GM19043 (cell line): ENCODE results near the gene ARRB1.
"Not testable (repeated sequence)": the region's sequence is repeated elsewhere in the genome, so short reads cannot be mapped to it uniquely, and the experiment has no call there.

Experiments used
- ATAC-seq: cut with Tn5 transposase; IDR thresholded peaks from one replicate; pipeline ENCODE4 v1.9.1; 2021; ENCODE audit warnings: low read depth; ENCODE audit not compliant: unreplicated experiment

ARRB1 gene

GRCh38 chr11:75277991-75278790 is 73.3 kb downstream of the ARRB1 start:
- ATAC-seq = no peak

GRCh38 chr11:75277211-75277805 is 74.2 kb downstream of the ARRB1 start:
- no peak for ATAC-seq

GRCh38 chr11:75276686-75277085 is 74.8 kb downstream of the ARRB1 start:
- ATAC-seq = no peak

- ATAC-seq = no peak
Observed at GRCh38 chr11:75276186-75276585, 75.3 kb downstream of the ARRB1 start.

- ATAC-seq = no peak
Observed at GRCh38 chr11:75275581-75275980, 75.9 kb downstream of the ARRB1 start.

GRCh38 chr11:75274716-75275115 is 76.7 kb downstream of the ARRB1 start:
- not testable (repeated sequence) for ATAC-seq

GRCh38 chr11:75273411-75274391 is 77.8 kb downstream of the ARRB1 start:
- no peak for ATAC-seq

DNA sequence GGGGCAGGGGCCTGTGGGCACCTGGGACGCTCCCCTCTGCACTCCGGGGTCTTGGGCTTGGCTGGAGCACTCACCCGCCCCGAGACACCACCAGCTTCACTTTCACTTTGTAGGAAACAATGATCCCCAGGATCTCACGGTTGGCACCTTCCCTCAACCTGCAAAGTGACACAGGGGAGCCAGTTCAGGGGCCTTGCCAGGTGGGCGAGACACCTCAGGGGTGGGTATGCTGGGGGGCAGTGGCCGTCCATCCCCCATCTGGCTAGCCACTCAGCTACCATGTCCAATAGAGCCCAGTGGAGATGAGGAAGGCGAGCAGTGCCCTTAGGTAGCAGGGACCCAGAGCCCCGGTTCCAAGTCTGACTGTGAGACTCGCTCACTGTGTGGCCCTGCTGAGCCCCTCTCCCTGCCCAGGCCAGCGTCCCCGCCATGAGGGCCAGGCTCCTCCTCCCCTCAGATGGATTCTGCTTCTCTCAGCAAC is 78.6 kb downstream of the ARRB1 start:
- no peak for ATAC-seq

- no peak for ATAC-seq
Observed at GRCh38 chr11:75272391-75272790, 79.1 kb downstream of the ARRB1 start.

GRCh38 chr11:75271730-75272129 is 79.7 kb downstream of the ARRB1 start:
- no peak for ATAC-seq

DNA sequence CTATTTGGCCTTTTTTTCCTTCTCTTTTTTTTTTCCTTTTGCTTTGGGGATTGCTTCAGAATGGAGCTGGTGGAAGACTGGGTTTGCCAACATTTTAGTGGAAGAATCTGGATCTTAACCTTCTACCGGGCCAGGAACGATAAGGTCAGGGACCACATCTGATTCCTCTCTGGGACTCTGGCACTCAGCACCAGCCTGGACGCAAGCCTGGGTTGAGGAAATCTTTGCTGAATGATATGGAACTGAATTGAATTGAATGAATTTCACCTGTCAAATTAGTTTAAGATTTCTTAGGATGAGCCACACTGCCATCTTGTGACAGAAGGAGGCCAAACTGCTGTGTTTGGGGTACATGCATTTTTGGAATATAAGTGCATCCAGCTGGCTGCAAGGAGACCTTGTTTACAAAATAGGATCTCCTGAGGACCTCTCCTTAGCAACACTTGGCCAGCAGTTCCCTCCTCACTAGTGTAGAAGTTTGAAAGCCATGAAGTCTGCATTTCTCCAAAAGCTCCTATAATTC is 80.5 kb downstream of the ARRB1 start:
- no peak for ATAC-seq

- ATAC-seq = no peak
Observed at GRCh38 chr11:75269896-75270295, 81.6 kb downstream of the ARRB1 start.

DNA sequence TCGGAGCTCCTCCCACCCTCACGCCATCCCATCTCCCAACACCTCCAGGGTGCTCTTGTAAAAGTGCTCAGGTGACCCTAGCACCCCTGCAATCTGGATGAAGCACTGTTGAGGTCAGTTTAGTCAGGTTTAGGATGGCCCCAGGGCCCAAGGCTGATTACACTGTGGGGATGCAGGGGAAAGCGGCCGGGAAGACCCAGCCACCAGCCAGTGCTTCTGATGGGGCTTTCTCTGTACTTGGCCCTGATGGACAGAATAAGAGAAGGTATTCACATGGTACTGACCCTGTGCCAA is 82.1 kb downstream of the ARRB1 start:
- ATAC-seq = no peak

GRCh38 chr11:75268626-75269366 is 82.7 kb downstream of the ARRB1 start:
- ATAC-seq = no peak

- no peak for ATAC-seq
Observed at GRCh38 chr11:75267171-75267970, 84.1 kb downstream of the ARRB1 start.

DNA sequence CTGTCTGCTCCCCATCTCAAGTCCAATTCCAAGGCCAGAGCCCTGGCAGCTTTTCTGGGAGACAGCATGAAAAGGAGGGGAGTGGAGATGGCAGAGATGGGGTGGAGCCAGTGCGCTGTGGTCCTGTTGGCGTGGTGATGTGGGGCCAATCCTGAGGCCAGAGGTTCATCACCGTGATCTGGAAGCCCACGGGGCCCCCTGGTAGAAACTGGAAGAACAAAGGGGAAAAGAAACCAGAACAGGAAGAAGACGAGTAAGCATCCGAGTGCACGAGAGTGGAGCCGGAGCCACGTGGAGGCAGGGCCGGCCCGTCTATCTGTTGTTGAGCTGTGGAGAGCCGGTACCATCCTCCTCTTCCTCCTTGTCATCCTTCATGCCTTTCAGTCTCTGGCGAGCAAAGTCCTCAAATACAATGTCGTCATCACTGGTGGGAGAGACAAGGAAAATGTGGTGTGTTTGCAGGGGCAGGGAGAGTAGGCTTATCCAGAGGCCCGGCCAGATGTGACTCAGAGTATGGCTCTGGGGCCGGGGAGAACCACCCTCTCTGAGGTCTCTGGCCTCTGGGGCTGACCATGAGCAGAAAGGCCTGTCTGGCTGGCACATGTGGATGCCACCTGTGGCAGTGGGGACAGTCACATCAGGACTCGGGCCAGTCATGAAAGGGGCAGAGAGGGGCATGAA is 85.5 kb downstream of the ARRB1 start:
- ATAC-seq = no peak

GRCh38 chr11:75264971-75265370 is 86.5 kb downstream of the ARRB1 start:
- ATAC-seq = no peak

DNA sequence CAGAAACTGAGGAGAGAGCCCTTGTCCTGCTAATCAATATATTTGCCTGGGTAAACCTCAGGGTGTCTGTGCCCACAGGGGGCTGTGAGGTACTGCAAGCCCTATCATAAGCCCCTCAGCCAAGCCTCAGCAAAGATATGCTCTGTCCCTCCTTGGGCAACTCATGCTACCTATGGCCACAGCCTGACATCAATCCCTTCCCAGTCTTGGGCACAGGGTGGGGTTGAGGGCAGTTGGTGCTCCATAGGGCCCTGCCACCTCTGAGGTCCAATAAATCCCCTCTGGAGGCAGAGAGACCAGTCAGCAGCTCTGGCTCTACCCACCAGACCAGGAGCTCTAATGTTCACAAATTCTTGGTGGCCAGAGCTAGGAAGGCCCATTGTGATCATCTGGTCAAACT is 87.1 kb downstream of the ARRB1 start:
- no peak for ATAC-seq

DNA sequence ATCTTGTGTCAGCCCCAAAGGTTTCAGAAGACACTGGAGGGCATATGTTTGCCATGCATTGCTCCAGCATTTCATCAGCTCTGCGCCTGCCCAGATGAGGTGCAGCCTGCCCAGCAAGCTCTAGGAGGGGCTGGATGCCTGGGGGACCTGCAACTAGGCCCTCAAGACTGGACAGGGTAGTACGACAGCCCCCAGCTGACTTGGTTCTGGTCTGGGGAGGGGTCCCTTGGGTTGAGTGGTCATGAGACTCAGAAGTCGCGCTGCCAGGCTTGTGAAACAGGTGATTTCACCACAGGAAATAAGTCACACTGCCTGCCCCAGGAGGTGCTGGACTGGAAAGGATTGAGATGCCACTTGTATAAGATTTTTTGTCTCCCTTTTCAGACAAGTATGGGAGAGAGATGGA is 87.5 kb downstream of the ARRB1 start:
- no peak for ATAC-seq
